ENCODE results near the gene NARS2. TPM values are rescaled to one million over a fixed set of nuclear protein-coding genes. Genes with fewer than 3 reads are reported as not detected.

Gene NARS2
- total and polyA plus RNA-seq, 10 of the 15 experiments (the other 5 are each of a cell fraction or from before 2014, with no cell fraction given) = 22.2 to 45.3 (median 36.3) TPM

DNA sequence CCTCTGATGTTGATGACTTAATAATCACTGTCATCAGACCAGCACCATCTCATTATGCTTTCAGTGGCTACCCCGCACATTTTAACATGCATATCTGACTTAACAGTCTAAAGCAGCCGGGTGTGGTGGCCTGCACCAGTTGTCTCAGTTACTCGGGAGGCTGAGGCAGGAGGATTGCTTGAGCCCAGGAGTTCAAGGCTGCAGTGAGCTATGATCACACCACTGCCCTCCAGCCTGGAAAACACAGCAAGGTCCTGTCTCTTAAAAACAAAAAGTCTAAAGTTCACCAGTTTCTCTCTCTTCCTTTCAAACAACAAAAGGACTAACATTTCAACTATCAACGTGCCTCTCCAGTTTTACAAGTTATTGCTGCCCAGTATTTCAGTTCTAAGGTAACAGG, 101.8 kb downstream of the NARS2 start:
- intact Hi-C loops (cut with micrococcal nuclease; ENCODE audit: unreplicated experiment) = no loop called here
- Histone ChIP-seq H3K9ac (ENCODE audit: control insufficient read depth, insufficient read depth, low read length) (no peak overlapping the region), H3K36me3 (ENCODE audit: control insufficient read depth in 2 of 2, insufficient read depth in 2 of 2, low read length in 1 of 2) (peaks cover 0 to 2% of the 10 kb centered on the region in 2 experiments; a peak in 2 of 4 replicates), H3K4me3 (no peak overlapping the region), H3K9me3 (replicated peaks; ENCODE audit: control insufficient read depth, insufficient read depth, low read length) (no peaks in the 10 kb centered on the region), H3K27me3 (replicated peaks in 1 of 2; ENCODE audit: control insufficient read depth in 2 of 2, insufficient read depth in 2 of 2, low read length in 1 of 2) (no peaks in the 10 kb centered on the region), H3K27ac (ENCODE audit: control insufficient read depth, insufficient read depth) (no peak overlapping the region), H3K79me2 (ENCODE audit: control insufficient read depth, insufficient read depth, low read length) (no peaks in the 10 kb centered on the region), H4K20me1 (ENCODE audit: control insufficient read depth, insufficient read depth) (no peaks in the 10 kb centered on the region), H2AFZ (ENCODE audit: control insufficient read depth, low read depth, low read length) (no peak overlapping the region), H3K4me1 (ENCODE audit: control insufficient read depth, insufficient read depth, low read length) (no peaks in the 10 kb centered on the region), H3K4me2 (ENCODE audit: control insufficient read depth, insufficient read depth) (no peak overlapping the region)
- no peak for DNase-seq (ENCODE audit: low read depth, low spot score)
- BruUV-seq (replicated peaks) = no TSS peak
- CTCF ChIA-PET = interaction anchor here (1.3 kb wide), 1 partner anchor 32 kb away, joined by 4 read pairs; no protein-coding TSS in a partner anchor
- WGBS (ENCODE audit: insufficient coverage, insufficient replicate concordance, low lambda C conversion rate, missing lambda C conversion rate) = 100% methylated on average over 4 of the region's 4 CpGs
- no peak for ATAC-seq
- POLR2A ChIA-PET = no interaction called here
- no peak for FAIRE-seq
- SMC1A ChIA-PET (ENCODE audit: uncharacterized antibody, unreplicated experiment) = interaction anchor here (0.8 kb wide), 2 partner anchors 8 to 77 kb away, joined by 3 read pairs; no protein-coding TSS in a partner anchor
- in situ Hi-C loops (cut with MboI) = no loop called here
- no peak for TF ChIP-seq SPI1 (IDR thresholded peaks at IDR 0.05; ENCODE audit: borderline replicate concordance, insufficient read depth, low read depth, low read length)
- TF ChIP-seq ZSCAN29 (IDR thresholded peaks at IDR 0.05) = no peak
- TF ChIP-seq EP300 (IDR thresholded peaks at IDR 0.05; ENCODE audit: borderline replicate concordance in 1 of 2, control insufficient read depth in 1 of 2, low read depth in 2 of 2, low read length in 2 of 2) = no peak
- no peak for TF ChIP-seq RB1 (IDR thresholded peaks at IDR 0.05; ENCODE audit: borderline replicate concordance)
- TF ChIP-seq ZBTB4 (CRISPR knock-in tag; IDR thresholded peaks at IDR 0.05) = no peak
- no peak for TF ChIP-seq HDAC6 (IDR thresholded peaks at IDR 0.05; ENCODE audit: unreplicated experiment)
- RAD21 ChIA-PET (ENCODE audit: unreplicated experiment) = no interaction called here
